H1 (cell line): ENCODE results near the gene HOXD4. TPM values are rescaled to one million over a fixed set of nuclear protein-coding genes. Genes with fewer than 3 reads are reported as not detected.

Experiments used
- CTCF ChIA-PET: fragments of 300-600 bp; sonication (Branson Sonifier 250); formaldehyde crosslinking; loops from one replicate; lab custom pipeline; 2021; ENCODE audit not compliant: partially characterized antibody; lab: Charles Lee
- POLR2A ChIA-PET: fragments of 300-600 bp; sonication (Branson Sonifier 250); formaldehyde crosslinking; loops from one replicate; lab custom pipeline; 2021; ENCODE audit warnings: inconsistent platforms; ENCODE audit not compliant: partially characterized antibody; lab: Charles Lee
- DNase-seq, 2 experiments: peaks; one replicate each; pipeline versions ENCODE4 v3.0.0 to v3.0.0-alpha.2; 2010 to 2022; ENCODE audit warnings: low spot score in 2 of 2, low read depth in 1 of 2, mixed read lengths in 1 of 2
- FAIRE-seq: peaks from 2 replicates; lab custom pipeline; 2011; peaks lifted over from hg19 to GRCh38; lab: Jason Lieb, UNC
- H2AFZ ChIP-seq: 2 replicates; pipeline ENCODE4 v1.8.1; 2012; ENCODE audit warnings: low read length, inconsistent platforms
- H2AK5ac ChIP-seq: 2 replicates; pipeline ENCODE4 v1.6.1; 2013; ENCODE audit warnings: low read depth, low read length
- H2BK120ac ChIP-seq: replicated peaks from 2 replicates; pipeline ENCODE3; 2013; ENCODE audit warnings: low read depth, low read length, inconsistent platforms
- H2BK12ac ChIP-seq: 2 replicates; pipeline ENCODE4 v1.6.1; 2013; ENCODE audit warnings: low read depth, low read length
- H2BK15ac ChIP-seq: 2 replicates; pipeline ENCODE4 v1.6.1; 2013; ENCODE audit warnings: low read length
- H2BK20ac ChIP-seq: 2 replicates; pipeline ENCODE4 v1.6.1; 2013; ENCODE audit warnings: low read length
- H2BK5ac ChIP-seq: 2 replicates; pipeline ENCODE4 v1.6.1; 2013; ENCODE audit warnings: low read depth, low read length
- H3K14ac ChIP-seq: 2 replicates; pipeline ENCODE4 v1.6.1; 2013; ENCODE audit warnings: inconsistent platforms; ENCODE audit not compliant: insufficient read length
- H3K18ac ChIP-seq: 2 replicates; pipeline ENCODE4 v1.6.1; 2013; ENCODE audit warnings: low read length; ENCODE audit errors: extremely low read depth
- H3K23ac ChIP-seq: 2 replicates; pipeline ENCODE4 v1.6.1; 2013; ENCODE audit warnings: inconsistent platforms; ENCODE audit not compliant: insufficient read length
- H3K23me2 ChIP-seq: 2 replicates; pipeline ENCODE4 v1.6.1; 2013; ENCODE audit warnings: low read depth, low read length
- H3K27ac ChIP-seq: 2 replicates; pipeline ENCODE4 v1.6.1; 2011; ENCODE audit warnings: low read depth, low read length, inconsistent platforms
- H3K27me3 ChIP-seq, 4 experiments: replicated peaks in 1 of 4; 1 replicate in 1 of 4; 2 replicates in 3 of 4; pipeline versions ENCODE4 v1.6.1 to v1.8.1; 2011 to 2013; ENCODE audit warnings: low read length in 3 of 4, mild to moderate bottlenecking in 3 of 4, inconsistent platforms in 2 of 4, mixed read lengths in 2 of 4, moderate library complexity in 1 of 4; ENCODE audit not compliant: control insufficient read depth in 3 of 4, insufficient read depth in 3 of 4; ENCODE audit errors: extremely low read depth in 1 of 4
- H3K36me3 ChIP-seq, 4 experiments: 2 replicates each; pipeline versions ENCODE4 v1.6.1 to v1.8.1; 2011 to 2013; ENCODE audit warnings: mild to moderate bottlenecking in 4 of 4, low read length in 3 of 4, moderate library complexity in 2 of 4, control low read depth in 1 of 4, inconsistent platforms in 1 of 4; ENCODE audit not compliant: insufficient read depth in 4 of 4, control insufficient read depth in 2 of 4
- H3K4ac ChIP-seq: replicated peaks from 2 replicates; pipeline ENCODE3; 2013; ENCODE audit warnings: low read length, low read depth, mixed read lengths, inconsistent platforms; ENCODE audit not compliant: insufficient read length
- H3K4me1 ChIP-seq, 4 experiments: replicated peaks in 1 of 4; 1 replicate in 1 of 4; 2 replicates in 3 of 4; pipeline versions ENCODE4 v1.6.1 to v1.8.1; 2011 to 2013; ENCODE audit warnings: low read length in 3 of 4, inconsistent platforms in 2 of 4, mixed read lengths in 1 of 4; ENCODE audit not compliant: insufficient read depth in 4 of 4, control insufficient read depth in 3 of 4
- H3K4me2 ChIP-seq, 2 experiments: 2 replicates each; pipeline versions ENCODE4 v1.6.1 to v1.8.1; 2011 to 2013; ENCODE audit warnings: low read depth in 2 of 2, low read length in 2 of 2, control low read depth in 1 of 2, inconsistent platforms in 1 of 2, mild to moderate bottlenecking in 1 of 2; ENCODE audit not compliant: insufficient read depth in 1 of 2
- H3K4me3 ChIP-seq, 4 experiments: fragments of 200-600, 300-600 bp in 1 of 4; sonication (generic), shearing (Covaris generic), sonication (Bioruptor Twin) in 1 of 4; 2 replicates each; pipeline versions ENCODE4 v1.5.1 to v1.8.1; 2011 to 2016; ENCODE audit warnings: low read length in 4 of 4, low read depth in 3 of 4, control low read depth in 2 of 4, inconsistent platforms in 2 of 4, mild to moderate bottlenecking in 2 of 4, mixed read lengths in 1 of 4, moderate library complexity in 1 of 4; ENCODE audit not compliant: insufficient read depth in 2 of 4; ENCODE audit errors: extremely low read depth in 1 of 4
- H3K56ac ChIP-seq: replicated peaks from 2 replicates; pipeline ENCODE3; 2013; ENCODE audit warnings: low read depth, mild to moderate bottlenecking, mixed read lengths, low read length, inconsistent platforms; ENCODE audit not compliant: insufficient read length
- H3K79me1 ChIP-seq: 2 replicates; pipeline ENCODE4 v1.6.1; 2013; ENCODE audit warnings: low read depth, low read length, control low read depth
- H3K79me2 ChIP-seq, 2 experiments: 2 replicates each; pipeline versions ENCODE4 v1.6.1 to v1.8.1; 2012 to 2013; ENCODE audit warnings: low read length in 2 of 2, mild to moderate bottlenecking in 2 of 2, inconsistent platforms in 1 of 2; ENCODE audit not compliant: insufficient read depth in 2 of 2, control insufficient read depth in 1 of 2
- H3K9ac ChIP-seq, 4 experiments: replicated peaks in 1 of 4; 1 replicate in 1 of 4; 2 replicates in 3 of 4; pipeline versions ENCODE4 v1.6.1 to v1.8.1; 2011 to 2013; ENCODE audit warnings: low read depth in 3 of 4, low read length in 3 of 4, control low read depth in 2 of 4, mild to moderate bottlenecking in 2 of 4, moderate library complexity in 2 of 4, inconsistent platforms in 1 of 4; ENCODE audit errors: extremely low read depth in 1 of 4
- H3K9me3 ChIP-seq, 2 experiments: 2 replicates each; pipeline versions ENCODE4 v1.6.1 to v1.8.1; 2012 to 2013; ENCODE audit warnings: mild to moderate bottlenecking in 2 of 2, moderate library complexity in 2 of 2, control low read depth in 1 of 2, inconsistent platforms in 1 of 2, low read depth in 1 of 2, low read length in 1 of 2, mixed read lengths in 1 of 2; ENCODE audit not compliant: insufficient read depth in 2 of 2
- H4K20me1 ChIP-seq, 2 experiments: replicated peaks in 1 of 2; 2 replicates each; pipeline versions ENCODE3 to v1.8.1; 2011 to 2013; ENCODE audit warnings: inconsistent platforms in 2 of 2, low read length in 2 of 2, mild to moderate bottlenecking in 1 of 2; ENCODE audit not compliant: insufficient read depth in 2 of 2, control insufficient read depth in 1 of 2
- H4K5ac ChIP-seq: 2 replicates; pipeline ENCODE4 v1.6.1; 2013; ENCODE audit warnings: low read length, low read depth, mixed read lengths, inconsistent platforms; ENCODE audit not compliant: insufficient read length
- H4K8ac ChIP-seq: 2 replicates; pipeline ENCODE4 v1.8.0; 2013; ENCODE audit warnings: mild to moderate bottlenecking, moderate library complexity, low read length, inconsistent platforms; ENCODE audit not compliant: insufficient read depth; ENCODE audit errors: extremely low read depth
- H4K91ac ChIP-seq: replicated peaks from 2 replicates; pipeline ENCODE3; 2013; ENCODE audit warnings: low read length, mixed read lengths, inconsistent platforms; ENCODE audit not compliant: insufficient read length
- BACH1 ChIP-seq: IDR thresholded peaks from 2 replicates; pipeline ENCODE4 v1.6.1; 2012; ENCODE audit warnings: low read length, improper control_type of control experiment
- CEBPB ChIP-seq: IDR thresholded peaks from 2 replicates; pipeline ENCODE4 v1.6.1; 2012; ENCODE audit warnings: low read depth, low read length
- GTF2F1 ChIP-seq: IDR thresholded peaks from 2 replicates; pipeline ENCODE4 v1.6.1; 2012; ENCODE audit warnings: low read depth, low read length, improper control_type of control experiment, borderline replicate concordance
- KDM1A ChIP-seq: fragments of 200-600, 300-600 bp; sonication (generic); IDR thresholded peaks from 2 replicates; pipeline ENCODE4 v1.7.1; 2016; ENCODE audit warnings: mild to moderate bottlenecking, low read length, borderline replicate concordance
- KDM5A ChIP-seq: fragments of 200-600 bp; IDR thresholded peaks from 2 replicates; pipeline ENCODE4 v1.7.1; 2012; ENCODE audit warnings: mild to moderate bottlenecking, low read length, inconsistent platforms, mixed read lengths
- MAFK ChIP-seq: IDR thresholded peaks from 2 replicates; pipeline ENCODE4 v1.6.1; 2012; ENCODE audit warnings: low read depth, mild to moderate bottlenecking, improper control_type of control experiment, low read length
- POLR2AphosphoS5 ChIP-seq: IDR thresholded peaks from 2 replicates; pipeline ENCODE4 v1.6.1; 2011; ENCODE audit warnings: low read depth, low read length
- SIN3A ChIP-seq, 2 experiments: IDR thresholded peaks in 1 of 2; conservative IDR thresholded peaks in 1 of 2; 2 replicates each; pipeline ENCODE4 v1.6.1; 2011 to 2012; ENCODE audit warnings: low read length in 2 of 2, improper control_type of control experiment in 1 of 2, low read depth in 1 of 2, mild to moderate bottlenecking in 1 of 2
- SUZ12 ChIP-seq: fragments of 200-600 bp; sonication (generic); IDR thresholded peaks from 2 replicates; pipeline ENCODE4 v1.6.1; 2012; ENCODE audit warnings: mild to moderate bottlenecking, inconsistent platforms, low read length, moderate library complexity, mixed read lengths
- TCF12 ChIP-seq: IDR thresholded peaks from 2 replicates; pipeline ENCODE4 v1.6.1; 2011; ENCODE audit warnings: low read depth, mild to moderate bottlenecking, low read length
- polyA plus RNA-seq, 7 experiments: library from polyadenylated mRNA; depleted of rRNA in 3 of 7; stranded (reverse) in 5 of 7; unstranded in 2 of 7; fragments of >200 nt in 5 of 7; fragments of 200-250 nt in 2 of 7; gene quantifications; 1 replicate in 5 of 7; 2 replicates in 1 of 7; 4 replicates in 1 of 7; pipeline versions ENCODE4 v1.2.1 to v1.2.3, GENCODE V29; 2011 to 2013; ENCODE audit warnings: missing spikeins in 2 of 7, mixed read lengths in 2 of 7
- total RNA-seq: library from RNA; stranded (reverse); fragmentation: NEBNext Ultra II Directional; extraction: Animal tissue kit (Norgen Biotek cat#: 25700); gene quantifications from 2 replicates; pipeline ENCODE4 v1.2.1, GENCODE V29; 2021

HOXD4 gene
- total and polyA plus RNA-seq, 2 of the 8 experiments (the other 6 are each of a cell fraction or from before 2014, with no cell fraction given) = not detected

- no peak overlapping the region for H3K56ac ChIP-seq
- no peak for DNase-seq
- peaks cover 2 to 9% (median 3%) of the 10 kb centered on the region in 4 experiments for H3K27me3 ChIP-seq
- H3K23me2 ChIP-seq = no peaks in the 10 kb centered on the region
- no peak overlapping the region for H3K4me2 ChIP-seq
- no peaks in the 10 kb centered on the region for H3K4me1 ChIP-seq
- H3K9me3 ChIP-seq = no peaks in the 10 kb centered on the region
- TF ChIP-seq SIN3A (conservative IDR thresholded peaks at IDR 0.05 in 1 of 2, IDR thresholded peaks at IDR 0.05 in 1 of 2; ENCODE audit: low read depth in 1 of 2, low read length in 2 of 2) = no peak
- no peak for TF ChIP-seq POLR2AphosphoS5
- no peak for TF ChIP-seq CEBPB
- no peak for TF ChIP-seq BACH1
- TF ChIP-seq GTF2F1 = no peak
- no peak for TF ChIP-seq MAFK
- no peak for TF ChIP-seq SUZ12
- no peak for TF ChIP-seq KDM1A
- no peak for TF ChIP-seq KDM5A
- no peak for TF ChIP-seq TCF12
- no peak overlapping the region for H2BK5ac ChIP-seq
- no peak overlapping the region for H2BK15ac ChIP-seq
- no peak overlapping the region for H4K8ac ChIP-seq
- H3K79me1 ChIP-seq = no peaks in the 10 kb centered on the region
- FAIRE-seq = no peak
- no peak overlapping the region for H3K9ac ChIP-seq
- no peak overlapping the region for H2AK5ac ChIP-seq
- no peak overlapping the region for H4K5ac ChIP-seq
- H2BK12ac ChIP-seq = no peak overlapping the region
- H3K36me3 ChIP-seq = no peaks in the 10 kb centered on the region
- H2AFZ ChIP-seq = no peak overlapping the region
- no peak overlapping the region for H3K27ac ChIP-seq
- CTCF ChIA-PET = interaction anchor here (0.8 to 1.3 kb wide), 4 partner anchors 15 to 454 kb away, joined by 3 to 4 read pairs (median 3); no protein-coding TSS in a partner anchor
- no peaks in the 10 kb centered on the region for H4K20me1 ChIP-seq
- no peak overlapping the region for H3K4me3 ChIP-seq
- no peak overlapping the region for H2BK20ac ChIP-seq
- H3K23ac ChIP-seq = no peak overlapping the region
- no peak overlapping the region for H3K4ac ChIP-seq
- no peaks in the 10 kb centered on the region for H3K79me2 ChIP-seq
- no peak overlapping the region for H4K91ac ChIP-seq
- H2BK120ac ChIP-seq = no peak overlapping the region
- no peak overlapping the region for H3K18ac ChIP-seq
- POLR2A ChIA-PET = no interaction called here
- H3K14ac ChIP-seq = no peak overlapping the region
Observed at GRCh38 chr2:176199902-176200301, 48.6 kb downstream of the HOXD4 start.
